K562 (cell line): Measurements from ENCODE around the gene LRRC8E. TPM values are rescaled to one million over a fixed set of nuclear protein-coding genes. Genes with fewer than 3 reads are reported as not detected.

Experiments
- ATAC-seq: fragments of 200-7000 bp; cut with Tn5 transposase; 3 replicates; pipeline ENCODE4 v1.9.1; 2020; ENCODE audit warnings: moderate library complexity
- BruUV-seq: library from RNA; stranded (reverse); fragments of 400-500 nt; replicated peaks from 2 replicates; lab custom pipeline; 2021; lab: Mats Ljungman, UMichigan
- CTCF ChIA-PET: fragments of 300-600 bp; formaldehyde crosslinking; extraction: SDS; loops from one replicate; lab custom pipeline; 2021; ENCODE audit warnings: low intra/inter-chr PET ratio; lab: Yijun Ruan, JAX
- POLR2A ChIA-PET: fragments of 300-600, 350-650 bp; sonication (Branson Sonifier 250); formaldehyde crosslinking; extraction: SDS; loops from one replicate; lab custom pipeline; 2021; ENCODE audit warnings: antibody characterized with exemption, inconsistent platforms; lab: Yijun Ruan, JAX
- DNase-seq, 4 experiments: peaks; one replicate each; pipeline versions ENCODE4 v3.0.0 to v3.0.0-alpha.2; 2011 to 2018; ENCODE audit warnings: low spot score in 3 of 4, mixed read lengths in 3 of 4; ENCODE audit errors: extremely low read depth in 1 of 4
- FAIRE-seq: peaks from 2 replicates; lab custom pipeline; 2011; peaks lifted over from hg19 to GRCh38; lab: Jason Lieb, UNC
- H2AFZ ChIP-seq: 2 replicates; pipeline ENCODE4 v1.6.0; 2011; ENCODE audit warnings: low read depth, low read length, control low read depth, inconsistent platforms
- H3K27ac ChIP-seq: fragments of 200-600 bp; 3 replicates; pipeline ENCODE4 v1.8.0; 2011; ENCODE audit warnings: low read depth, mild to moderate bottlenecking, control low read depth, inconsistent platforms, low read length, moderate library complexity, mixed read lengths; ENCODE audit errors: extremely low read depth
- H3K27me3 ChIP-seq, 2 experiments: fragments of 300-600 bp in 1 of 2; 2 replicates in 1 of 2; 3 replicates in 1 of 2; pipeline versions ENCODE4 v1.6.0 to v1.8.0; 2011; ENCODE audit warnings: inconsistent platforms in 2 of 2, low read length in 2 of 2, mild to moderate bottlenecking in 1 of 2, mixed read lengths in 1 of 2, moderate library complexity in 1 of 2; ENCODE audit not compliant: control insufficient read depth in 2 of 2, insufficient read depth in 2 of 2
- H3K36me3 ChIP-seq: fragments of 300-600 bp; 3 replicates; pipeline ENCODE4 v1.8.0; 2011; ENCODE audit warnings: mild to moderate bottlenecking, low read length, inconsistent platforms; ENCODE audit not compliant: control insufficient read depth, insufficient read depth
- H3K4me1 ChIP-seq, 2 experiments: fragments of 200-600 bp in 1 of 2; replicated peaks in 1 of 2; 2 replicates in 1 of 2; 3 replicates in 1 of 2; pipeline versions ENCODE4 v1.5.1 to v1.8.0; 2011; ENCODE audit warnings: inconsistent platforms in 2 of 2, low read length in 2 of 2, mild to moderate bottlenecking in 1 of 2, mixed read lengths in 1 of 2, moderate library complexity in 1 of 2; ENCODE audit not compliant: control insufficient read depth in 2 of 2, insufficient read depth in 2 of 2
- H3K4me2 ChIP-seq: 2 replicates; pipeline ENCODE4 v1.6.1; 2011; ENCODE audit warnings: low read length, control low read depth, inconsistent platforms, mixed read lengths; ENCODE audit not compliant: insufficient read depth
- H3K4me3 ChIP-seq: fragments of 200-600 bp; sonication (generic), shearing (Covaris generic); 2 replicates; pipeline ENCODE4 v1.5.1; 2016; ENCODE audit warnings: control low read depth, inconsistent platforms
- H3K79me2 ChIP-seq: fragments of 200-600 bp; 3 replicates; pipeline ENCODE4 v1.8.0; 2011; ENCODE audit warnings: low read length, inconsistent platforms; ENCODE audit not compliant: control insufficient read depth, insufficient read depth
- H3K9ac ChIP-seq, 2 experiments: 2 replicates each; pipeline versions ENCODE4 v1.6.0 to v1.6.1; 2011; ENCODE audit warnings: low read depth in 2 of 2, low read length in 2 of 2, control low read depth in 1 of 2, inconsistent platforms in 1 of 2, mild to moderate bottlenecking in 1 of 2, mixed read lengths in 1 of 2; ENCODE audit not compliant: insufficient read depth in 1 of 2
- H3K9me1 ChIP-seq: one replicate; pipeline ENCODE4 v1.6.0; 2011; ENCODE audit warnings: inconsistent platforms, mild to moderate bottlenecking, low read length, moderate library complexity; ENCODE audit not compliant: control insufficient read depth, insufficient read depth
- H3K9me3 ChIP-seq: replicated peaks from 2 replicates; pipeline ENCODE4 v1.5.1; 2011; ENCODE audit warnings: low read depth, low read length, inconsistent platforms; ENCODE audit not compliant: control insufficient read depth, insufficient read depth
- H4K20me1 ChIP-seq: replicated peaks from 2 replicates; pipeline ENCODE4 v1.6.1; 2011; ENCODE audit warnings: low read length, inconsistent platforms, mixed read lengths; ENCODE audit not compliant: control insufficient read depth, insufficient read depth
- RCOR1 ChIP-seq, 2 experiments: IDR thresholded peaks; 2 replicates each; pipeline ENCODE4 v1.6.1; 2012; ENCODE audit warnings: low read depth in 2 of 2, low read length in 2 of 2, borderline replicate concordance in 1 of 2, improper control_type of control experiment in 1 of 2
- TFAP4 ChIP-seq: sonication (generic); formaldehyde crosslinking; IDR thresholded peaks from 2 replicates; pipeline ENCODE4 v1.8.0; 2022; ENCODE audit warnings: missing genetic modification reagents, mild to moderate bottlenecking, moderate library complexity, borderline replicate concordance
- ZBTB33 ChIP-seq: sonication (generic); formaldehyde crosslinking; IDR thresholded peaks from 2 replicates; pipeline ENCODE4 v1.8.1; 2023; ENCODE audit warnings: mild to moderate bottlenecking, missing genetic modification reagents
- ZFP36 ChIP-seq: fragments of 150-350 bp; IDR thresholded peaks from 2 replicates; pipeline ENCODE4 v1.6.1; 2018; ENCODE audit warnings: low read length, low read depth; ENCODE audit not compliant: partially characterized antibody
- ZKSCAN8 ChIP-seq: fragments of 200-800 bp; sonication (Bioruptor generic); IDR thresholded peaks from 2 replicates; pipeline ENCODE4 v1.6.1; 2016; ENCODE audit warnings: missing genetic modification characterization, missing compliant biosample characterization
- WGBS: fragments of 100-300 bp; shearing (Covaris generic); methylation state at CpG from one replicate; pipeline ENCODE4 v1.1.6; 2016; ENCODE audit warnings: low coverage, mixed read lengths; ENCODE audit not compliant: insufficient coverage; ENCODE audit errors: missing lambda C conversion rate; 5-methylcytosine and 5-hydroxymethylcytosine counted together
- in situ Hi-C: fragments of 300-500 bp; cut with MboI; formaldehyde crosslinking; loops from 4 replicates; pipeline ENCODE4 v1.15.0; 2018; ENCODE audit warnings: inconsistent platforms, mixed read lengths
- intact Hi-C: fragments of 100-400 bp; cut with micrococcal nuclease; formaldehyde crosslinking; loops from 2 replicates; pipeline ENCODE4 v1.14.2; 2022
- polyA plus RNA-seq, 8 experiments: library from polyadenylated mRNA; depleted of rRNA in 4 of 8; stranded (reverse) in 5 of 8; unstranded in 3 of 8; fragments of >200 nt; fragmentation: Nextera tagmentation in 2 of 8; fragmentation: Illumina TruSeq in 1 of 8; extraction: Ambion mirVana in 2 of 8; extraction: Trizol in 1 of 8; gene quantifications; 2 replicates each; pipeline versions ENCODE4 v1.2.1 to v1.2.3, GENCODE V29; 2011 to 2014; ENCODE audit warnings: inconsistent platforms in 1 of 8, missing spikeins in 1 of 8
- total RNA-seq, 7 experiments: library from RNA; depleted of rRNA in 6 of 7; stranded (reverse); fragments of >200 nt in 6 of 7; fragmentation: Illumina TruSeq in 2 of 7; extraction: Trizol in 2 of 7; gene quantifications; 2 replicates each; pipeline versions ENCODE4 v1.2.1 to v1.2.3, GENCODE V29; 2011 to 2021; ENCODE audit warnings: low replicate concordance in 1 of 7
- TF ChIP-seq, protein P1 (sequence below): fragments of 450-650 bp; IDR thresholded peaks from 2 replicates; pipeline ENCODE4 v1.6.1; 2016; ENCODE audit warnings: borderline replicate concordance
- TF ChIP-seq, protein P2 (sequence below): sonication (generic); formaldehyde crosslinking; IDR thresholded peaks from 2 replicates; pipeline ENCODE4 v1.9.0; 2022; ENCODE audit warnings: mild to moderate bottlenecking, missing genetic modification reagents

LRRC8E gene
- total and polyA plus RNA-seq, 9 of the 15 experiments (the other 6 are each of a cell fraction or from before 2014, with no cell fraction given): 0.08 to 5.7 (median 3.5) TPM; not detected in 1

DNA sequence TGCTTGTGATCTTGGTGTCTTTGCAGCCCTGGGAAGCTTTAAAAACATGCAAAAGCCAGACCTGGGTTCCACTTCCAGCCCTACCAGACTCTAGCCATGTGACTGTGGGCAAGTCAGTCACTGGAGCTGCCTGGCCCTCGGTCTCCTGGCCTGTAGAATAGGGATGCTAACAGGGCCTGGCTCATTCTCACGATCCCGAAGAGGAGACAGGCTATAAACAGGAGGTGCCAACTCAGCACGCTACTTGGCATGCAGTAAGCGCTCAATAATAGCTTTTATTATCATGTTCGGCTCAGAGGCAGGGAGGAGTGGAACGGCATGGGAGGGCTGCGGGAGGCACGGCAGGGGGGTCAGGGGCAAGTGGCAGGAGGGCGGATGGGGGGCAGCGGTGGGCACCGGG, 35.9 kb downstream of the LRRC8E start:
- intact Hi-C loops: loop anchor here (5.0 kb wide), 1 partner anchor 52 kb away; the partner anchor contains the start of gene PRR36
- no peak overlapping the region for H3K4me2 ChIP-seq

More for the DNA sequence above, 35.9 kb downstream of the LRRC8E start:
- no peaks in the 10 kb centered on the region for H3K9me1 ChIP-seq
- no peak overlapping the region for H3K27ac ChIP-seq
- no peak for DNase-seq
- H3K9ac ChIP-seq: peak overlapping the region in 1 of 2 experiments; percentile 86; a peak in 1 of 4 replicates
- H3K4me3 ChIP-seq: no peak overlapping the region
- peaks cover 35% of the 10 kb centered on the region; the same call in 1 of the 3 replicates for H3K36me3 ChIP-seq
- H4K20me1 ChIP-seq: peaks cover 29% of the 10 kb centered on the region; the same call in 1 of the 2 replicates
- BruUV-seq: no TSS peak
- no peaks in the 10 kb centered on the region for H3K9me3 ChIP-seq
- FAIRE-seq: no peak
- H2AFZ ChIP-seq: no peak overlapping the region
- no peak for ATAC-seq
- 67% methylated on average over 7 of the region's 12 CpGs for WGBS
- ChIA-PET CTCF (interaction anchor here (1.4 kb wide), 1 partner anchor 71 kb away, joined by 5 read pairs; no protein-coding TSS in a partner anchor), POLR2A (no interaction called here)
- TF ChIP-seq ZBTB33 (CRISPR knock-in tag) (no peak), ZFP36 (peak; percentile 16), ZKSCAN8 (CRISPR knock-in tag) (peak; percentile 95), TFAP4 (CRISPR knock-in tag) (0 out of 2 replicates have a peak, but pooled peaks have one; percentile 10), RCOR1 (IDR thresholded peaks at IDR 0.05; ENCODE audit: borderline replicate concordance in 1 of 2, low read depth in 2 of 2, low read length in 2 of 2) (no peak)
- TF ChIP-seq, protein P1, sequence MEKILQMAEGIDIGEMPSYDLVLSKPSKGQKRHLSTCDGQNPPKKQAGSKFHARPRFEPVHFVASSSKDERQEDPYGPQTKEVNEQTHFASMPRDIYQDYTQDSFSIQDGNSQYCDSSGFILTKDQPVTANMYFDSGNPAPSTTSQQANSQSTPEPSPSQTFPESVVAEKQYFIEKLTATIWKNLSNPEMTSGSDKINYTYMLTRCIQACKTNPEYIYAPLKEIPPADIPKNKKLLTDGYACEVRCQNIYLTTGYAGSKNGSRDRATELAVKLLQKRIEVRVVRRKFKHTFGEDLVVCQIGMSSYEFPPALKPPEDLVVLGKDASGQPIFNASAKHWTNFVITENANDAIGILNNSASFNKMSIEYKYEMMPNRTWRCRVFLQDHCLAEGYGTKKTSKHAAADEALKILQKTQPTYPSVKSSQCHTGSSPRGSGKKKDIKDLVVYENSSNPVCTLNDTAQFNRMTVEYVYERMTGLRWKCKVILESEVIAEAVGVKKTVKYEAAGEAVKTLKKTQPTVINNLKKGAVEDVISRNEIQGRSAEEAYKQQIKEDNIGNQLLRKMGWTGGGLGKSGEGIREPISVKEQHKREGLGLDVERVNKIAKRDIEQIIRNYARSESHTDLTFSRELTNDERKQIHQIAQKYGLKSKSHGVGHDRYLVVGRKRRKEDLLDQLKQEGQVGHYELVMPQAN: no peak
- TF ChIP-seq, protein P2, sequence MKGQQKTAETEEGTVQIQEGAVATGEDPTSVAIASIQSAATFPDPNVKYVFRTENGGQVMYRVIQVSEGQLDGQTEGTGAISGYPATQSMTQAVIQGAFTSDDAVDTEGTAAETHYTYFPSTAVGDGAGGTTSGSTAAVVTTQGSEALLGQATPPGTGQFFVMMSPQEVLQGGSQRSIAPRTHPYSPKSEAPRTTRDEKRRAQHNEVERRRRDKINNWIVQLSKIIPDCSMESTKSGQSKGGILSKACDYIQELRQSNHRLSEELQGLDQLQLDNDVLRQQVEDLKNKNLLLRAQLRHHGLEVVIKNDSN: 0 out of 2 replicates have a peak, but pooled peaks have one; percentile 29
- peaks cover 13 to 84% of the 10 kb centered on the region in 2 experiments for H3K4me1 ChIP-seq
- in situ Hi-C loops: loop anchor here (5.0 kb wide), 1 partner anchor 72 kb away; no protein-coding TSS in a partner anchor
- peaks cover 5% of the 10 kb centered on the region; the same call in 2 of the 3 replicates for H3K79me2 ChIP-seq
- no peaks in the 10 kb centered on the region for H3K27me3 ChIP-seq
